ENCODE measurements around the gene HMG20B. TPM values are rescaled to one million over a fixed set of nuclear protein-coding genes. Genes with fewer than 3 reads are reported as not detected.
"Not testable (repeated sequence)": the region's sequence is repeated elsewhere in the genome, so short reads cannot be mapped to it uniquely, and the experiment has no call there.

HMG20B gene
- total RNA-seq: 10 to 100 TPM; 37.1 to 41.6 TPM

DNA sequence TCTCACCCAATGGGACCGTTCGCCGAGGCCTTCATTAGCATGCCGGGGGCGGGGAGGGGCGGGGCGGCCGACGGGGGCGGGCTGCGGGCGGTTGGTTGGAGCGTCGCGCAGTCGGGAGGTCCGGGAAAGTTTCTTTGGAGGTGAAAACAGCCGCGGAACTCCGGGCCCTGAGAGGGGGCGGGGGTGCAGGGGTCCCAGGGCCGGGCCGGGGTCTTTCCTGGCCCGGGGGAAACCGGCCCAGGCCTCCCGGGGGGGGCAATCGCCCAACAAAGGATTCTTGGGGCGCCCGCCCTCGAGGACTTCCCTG lies at the start of gene HMG20B:
Gene HMG20B (plus strand): TSS at position 90 of the 307 bp plus-strand sequence. CDS start 366 bp downstream, outside the sequence.
- Mint-ChIP-seq H3K27ac (peak within 1 kb of the TSS; percentile 54), H3K27me3 (no peaks in the 10 kb centered on the region), H3K9me3 (no peaks in the 10 kb centered on the region), H3K4me3 (peak within 1 kb of the TSS; percentile 78), H3K36me3 (peaks cover 11% of the 10 kb centered on the region), H3K4me1 (peaks cover 7% of the 10 kb centered on the region)
- peak; percentile 43 for DNase-seq

DNA sequence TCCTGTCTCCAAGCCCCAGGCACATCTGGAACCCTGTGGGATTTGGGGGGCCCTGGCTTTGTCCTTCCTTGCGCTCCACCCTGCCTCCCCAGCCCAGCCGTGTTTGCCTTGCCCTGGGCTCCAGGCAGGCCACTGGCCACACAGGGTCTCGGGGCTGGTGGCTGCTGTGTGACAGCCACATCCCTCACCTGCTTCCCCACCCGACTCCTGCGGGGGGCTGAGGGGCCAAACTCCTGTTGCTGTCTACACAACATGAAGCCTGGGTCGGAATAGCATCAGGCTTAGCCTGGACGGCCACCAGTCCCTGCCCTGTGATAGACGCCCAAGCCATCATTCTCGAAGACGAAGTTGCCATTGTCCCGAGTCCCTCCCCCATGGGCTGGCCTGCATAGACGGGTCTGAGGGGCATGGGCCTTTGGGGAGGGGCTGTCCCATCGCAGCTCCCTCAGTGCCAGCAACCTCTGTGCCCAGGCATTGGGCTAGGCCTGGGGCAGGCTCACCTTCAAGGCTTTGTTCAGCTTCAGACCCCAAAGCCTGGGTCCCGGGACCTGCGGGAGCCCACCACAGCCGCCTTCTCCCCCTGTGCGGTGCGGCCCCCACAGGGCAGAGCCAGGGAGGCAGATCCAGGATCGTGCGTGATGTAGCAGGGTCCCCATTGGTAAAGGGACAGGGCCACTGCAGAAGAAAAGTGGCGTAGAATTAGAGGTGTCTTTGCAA lies 49.2 kb upstream of the HMG20B start:
- Mint-ChIP-seq H3K4me3 (no peak overlapping the region), H3K9me3 (no peaks in the 10 kb centered on the region), H3K27ac (no peak overlapping the region), H3K4me1 (peaks cover 5% of the 10 kb centered on the region), H3K36me3 (peaks cover 9% of the 10 kb centered on the region), H3K27me3 (no peaks in the 10 kb centered on the region)
- DNase-seq: no peak

DNA sequence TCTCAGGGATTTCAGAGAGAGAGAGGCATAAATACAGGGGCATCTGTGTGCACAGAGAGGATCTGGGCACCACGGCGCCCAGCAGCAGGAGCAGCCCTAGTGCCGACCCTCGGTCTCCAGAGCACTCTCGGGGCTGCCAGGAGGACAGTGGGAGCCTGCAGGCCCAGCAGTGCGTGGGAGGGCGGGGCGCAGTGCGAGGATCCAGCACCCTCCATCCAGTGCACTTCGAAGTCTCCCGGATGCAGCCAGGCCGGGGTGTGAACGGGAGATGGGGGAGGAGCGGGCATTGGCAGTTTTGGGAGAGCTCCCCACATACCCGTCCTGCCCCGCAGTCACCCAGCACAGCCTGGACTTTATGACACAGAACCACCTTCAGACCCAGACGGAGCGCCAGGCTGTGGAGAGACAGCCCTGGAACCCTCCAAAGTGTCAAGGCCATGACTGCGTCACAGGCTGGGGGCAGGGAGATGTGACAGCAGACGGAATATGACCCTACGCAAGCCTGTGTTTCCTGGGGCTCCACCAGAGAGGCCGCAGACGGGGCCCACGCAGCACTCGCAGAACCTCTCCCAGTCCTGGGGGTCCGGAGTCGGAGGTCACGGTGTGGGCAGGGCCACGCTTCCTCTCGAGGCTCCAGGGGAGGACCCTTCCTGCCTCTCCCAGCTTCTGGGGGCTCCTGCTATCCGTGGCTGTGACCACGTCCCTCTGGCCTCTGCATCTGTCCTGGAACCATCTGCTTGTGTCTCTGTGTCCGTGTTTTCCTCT lies 48.5 kb upstream of the HMG20B start:
- peaks cover 3% of the 10 kb centered on the region for H3K4me1 Mint-ChIP-seq
- no peak for DNase-seq
- H3K9me3 Mint-ChIP-seq: no peaks in the 10 kb centered on the region
- no peak overlapping the region for H3K27ac Mint-ChIP-seq
- H3K27me3 Mint-ChIP-seq: no peaks in the 10 kb centered on the region
- H3K36me3 Mint-ChIP-seq: peaks cover 9% of the 10 kb centered on the region
- H3K4me3 Mint-ChIP-seq: no peak overlapping the region

DNA sequence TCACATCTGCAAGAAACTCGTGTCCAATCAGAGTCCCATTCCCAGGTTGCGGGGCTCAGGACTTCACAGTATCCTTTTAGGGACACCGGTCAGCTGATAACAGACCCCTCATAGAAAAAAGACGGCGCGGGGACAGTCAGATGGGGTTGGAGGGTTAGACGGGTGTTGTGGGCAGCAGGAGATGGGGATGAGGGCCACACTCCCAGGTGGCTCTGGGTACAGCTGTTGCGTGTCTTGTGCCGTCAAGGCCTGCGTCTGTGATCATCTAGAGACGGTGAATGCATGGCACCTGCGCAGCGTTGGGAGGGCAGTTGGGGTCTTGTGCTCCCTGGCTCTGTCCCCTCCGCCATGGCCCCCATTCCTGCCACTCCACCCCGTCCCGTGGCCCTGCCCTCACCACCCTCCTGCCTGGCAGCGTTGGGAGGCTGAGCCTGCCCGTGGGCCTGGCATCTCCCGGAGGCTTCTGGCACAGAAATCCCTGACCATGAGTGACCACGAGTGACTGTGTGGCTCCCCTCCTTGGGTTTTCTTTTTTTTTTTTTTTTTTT lies 47.8 kb upstream of the HMG20B start:
- no peaks in the 10 kb centered on the region for H3K9me3 Mint-ChIP-seq
- H3K36me3 Mint-ChIP-seq: peaks cover 9% of the 10 kb centered on the region
- DNase-seq: no peak
- peaks cover 3% of the 10 kb centered on the region for H3K4me1 Mint-ChIP-seq
- H3K27ac Mint-ChIP-seq: no peak overlapping the region
- H3K27me3 Mint-ChIP-seq: no peaks in the 10 kb centered on the region
- no peak overlapping the region for H3K4me3 Mint-ChIP-seq

DNA sequence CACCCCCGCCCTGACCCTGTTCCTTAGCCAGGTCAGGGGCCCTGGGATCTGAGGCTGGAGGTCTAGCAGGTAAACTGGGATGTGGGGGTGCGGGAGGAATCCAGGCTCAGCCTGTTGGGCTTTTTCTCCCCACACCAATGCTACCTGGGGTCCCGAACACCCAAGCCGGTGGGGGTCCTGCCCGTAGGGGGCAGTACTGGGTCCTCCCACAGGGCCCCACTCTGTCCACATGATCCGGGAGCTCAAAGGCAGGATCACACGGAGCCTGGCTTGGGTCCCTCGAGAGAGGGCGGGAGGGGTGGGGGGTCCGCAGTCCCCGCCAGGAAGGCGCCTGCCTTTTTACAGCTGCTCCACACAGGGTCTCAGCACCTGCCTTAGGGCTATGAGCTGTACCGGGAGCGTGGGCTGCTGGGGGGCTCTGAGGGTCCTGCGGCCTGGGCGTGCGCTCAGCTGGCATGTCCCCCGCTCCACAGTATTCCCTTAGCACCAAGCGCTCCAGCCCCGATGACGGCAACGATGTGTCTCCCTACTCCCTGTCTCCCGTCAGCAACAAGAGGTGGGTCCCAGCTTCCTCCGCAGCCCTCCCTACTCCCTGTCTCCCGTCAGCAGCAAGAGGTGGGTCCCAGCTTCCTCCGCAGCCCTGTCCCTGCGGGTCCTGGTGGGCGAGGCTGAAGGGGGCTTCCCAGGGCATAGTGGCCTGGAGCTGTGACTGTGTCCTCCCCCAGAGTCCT lies 46.1 kb upstream of the HMG20B start:
- DNase-seq: no peak
- no peak overlapping the region for H3K27ac Mint-ChIP-seq
- H3K9me3 Mint-ChIP-seq: no peaks in the 10 kb centered on the region

DNA sequence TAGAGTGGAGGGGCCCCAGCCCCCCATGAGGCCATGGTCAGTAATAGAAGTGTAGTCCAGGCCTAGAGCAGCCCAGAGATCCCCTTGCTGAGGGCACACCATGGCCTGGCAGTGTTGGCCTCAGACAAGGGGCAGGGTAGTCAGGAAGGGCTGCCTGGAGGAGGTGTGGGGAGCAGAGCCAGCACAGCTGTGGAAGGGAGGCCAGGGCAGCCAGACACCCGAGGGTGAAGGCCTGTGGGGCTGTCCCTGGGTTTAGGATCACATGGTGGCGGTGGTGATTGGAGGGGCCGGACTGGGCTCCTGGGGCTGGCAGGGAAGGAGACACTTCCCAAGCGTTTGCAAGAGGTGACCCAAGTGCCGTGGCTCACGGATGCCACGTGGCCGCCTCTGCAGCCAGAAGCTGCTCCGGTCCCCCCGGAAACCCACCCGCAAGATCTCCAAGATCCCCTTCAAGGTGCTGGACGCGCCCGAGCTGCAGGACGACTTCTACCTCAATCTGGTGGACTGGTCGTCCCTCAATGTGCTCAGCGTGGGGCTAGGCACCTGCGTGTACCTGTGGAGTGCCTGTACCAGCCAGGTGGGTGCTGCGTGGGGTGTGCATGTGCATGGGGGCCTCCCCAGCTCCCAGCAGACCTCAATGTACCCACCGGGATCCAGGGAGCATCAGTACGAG lies 45.4 kb upstream of the HMG20B start:
- Mint-ChIP-seq H3K27me3 (no peaks in the 10 kb centered on the region), H3K36me3 (peaks cover 6% of the 10 kb centered on the region), H3K4me1 (no peaks in the 10 kb centered on the region), H3K27ac (no peak overlapping the region), H3K4me3 (no peak overlapping the region), H3K9me3 (no peaks in the 10 kb centered on the region)
- no peak for DNase-seq

More for the DNA sequence above, 46.1 kb upstream of the HMG20B start:
- Mint-ChIP-seq H3K4me3 (no peak overlapping the region), H3K27me3 (no peaks in the 10 kb centered on the region), H3K36me3 (peaks cover 9% of the 10 kb centered on the region), H3K4me1 (no peaks in the 10 kb centered on the region)

DNA sequence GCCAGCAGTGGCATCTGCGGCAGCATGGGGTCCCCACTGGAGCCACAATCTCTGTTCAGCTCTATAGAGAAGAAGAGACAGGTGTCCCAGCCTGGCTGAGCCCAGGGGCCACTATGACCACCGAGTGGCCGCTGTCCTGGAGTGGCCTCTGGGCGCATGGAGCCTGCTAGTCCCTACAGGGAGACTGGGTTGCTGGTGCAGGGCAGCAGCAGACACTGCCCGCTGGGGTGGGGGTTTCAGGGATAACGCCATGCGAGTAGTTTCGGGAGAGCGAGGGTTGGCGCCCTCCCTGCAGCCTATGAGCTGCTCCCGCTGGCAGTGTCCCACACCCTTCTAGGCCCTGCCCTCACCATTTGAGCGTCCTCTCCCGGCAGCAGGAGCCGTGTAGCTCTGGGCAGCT lies 44.7 kb upstream of the HMG20B start:
- Mint-ChIP-seq H3K4me1 (no peaks in the 10 kb centered on the region), H3K36me3 (peaks cover 8% of the 10 kb centered on the region), H3K4me3 (no peak overlapping the region), H3K27ac (no peak overlapping the region), H3K27me3 (no peaks in the 10 kb centered on the region), H3K9me3 (no peaks in the 10 kb centered on the region)
- DNase-seq: no peak

DNA sequence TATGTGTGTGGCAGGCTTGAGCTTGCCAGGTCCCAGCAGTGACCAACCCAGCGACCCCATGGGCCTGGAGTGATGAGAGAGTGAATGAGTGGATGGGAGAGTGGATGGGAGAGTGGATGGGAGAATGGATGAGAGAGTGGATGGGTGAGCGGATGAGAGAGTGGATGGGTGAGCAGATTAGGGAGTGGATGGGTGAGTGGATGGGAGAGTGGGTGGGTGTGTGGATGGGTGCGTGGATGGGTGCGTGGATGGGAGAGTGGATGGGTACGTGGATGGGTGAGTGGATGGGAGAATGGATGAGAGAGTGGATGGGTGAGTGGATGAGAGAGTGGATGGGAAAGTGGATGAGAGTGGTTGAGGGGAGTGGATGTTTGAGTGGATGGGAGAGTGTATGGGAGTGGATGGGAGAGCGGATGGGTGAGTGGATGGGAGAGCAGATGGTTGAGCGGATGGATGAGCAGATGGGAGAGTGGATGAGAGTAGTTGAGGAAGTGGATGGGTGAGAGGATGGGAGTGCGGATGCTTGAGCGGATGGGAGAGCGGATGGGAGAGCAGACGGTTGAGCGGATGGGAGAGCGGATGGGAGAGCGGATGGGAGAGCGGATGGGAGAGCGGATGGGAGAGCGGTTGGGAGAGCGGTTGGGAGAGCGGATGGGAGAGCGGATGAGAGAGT lies 44.1 kb upstream of the HMG20B start:
- Mint-ChIP-seq H3K27me3 (no peaks in the 10 kb centered on the region), H3K36me3 (peaks cover 8% of the 10 kb centered on the region), H3K4me3 (no peak overlapping the region), H3K27ac (no peak overlapping the region), H3K4me1 (no peaks in the 10 kb centered on the region), H3K9me3 (no peaks in the 10 kb centered on the region)
- no peak for DNase-seq

DNA sequence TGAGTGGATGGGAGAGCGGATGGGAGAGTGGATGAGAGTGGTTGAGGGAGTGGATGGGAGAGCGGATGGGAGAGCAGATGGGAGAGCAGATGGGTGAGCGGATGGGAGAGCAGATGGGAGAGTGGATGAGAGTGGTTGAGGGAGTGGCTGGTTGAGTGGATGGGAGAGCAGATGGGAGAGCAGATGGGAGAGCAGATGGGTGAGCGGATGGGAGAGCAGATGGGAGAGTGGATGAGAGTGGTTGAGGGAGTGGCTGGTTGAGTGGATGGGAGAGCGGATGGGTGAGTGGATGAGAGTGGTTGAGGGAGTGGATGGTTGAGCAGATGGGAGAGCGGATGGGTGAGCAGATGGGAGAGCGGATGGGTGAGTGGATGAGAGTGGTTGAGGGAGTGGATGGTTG lies 43.4 kb upstream of the HMG20B start:
- not testable (repeated sequence) for H3K27ac Mint-ChIP-seq, H3K9me3 Mint-ChIP-seq, H3K4me3 Mint-ChIP-seq, H3K4me1 Mint-ChIP-seq, DNase-seq, H3K27me3 Mint-ChIP-seq, H3K36me3 Mint-ChIP-seq

DNA sequence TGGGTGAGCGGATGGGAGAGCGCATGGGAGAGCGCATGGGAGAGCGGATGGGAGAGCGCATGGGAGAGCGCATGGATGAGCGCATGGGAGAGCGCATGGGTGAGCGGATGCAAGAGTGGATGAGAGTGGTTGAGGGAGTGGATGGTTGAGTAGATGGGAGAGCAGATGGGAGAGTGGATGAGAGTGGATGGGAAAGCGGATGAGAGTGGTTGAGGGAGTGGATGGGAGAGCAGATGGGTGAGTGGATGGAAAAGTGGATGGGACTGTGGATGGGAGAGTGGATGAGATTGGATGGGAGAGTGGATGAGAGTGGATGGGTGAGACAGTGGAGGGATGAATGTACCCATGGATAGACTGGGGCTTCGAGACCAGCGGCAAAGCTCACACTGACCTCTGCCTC lies 42.4 kb upstream of the HMG20B start:
- H3K36me3 Mint-ChIP-seq: peaks cover 8% of the 10 kb centered on the region

DNA sequence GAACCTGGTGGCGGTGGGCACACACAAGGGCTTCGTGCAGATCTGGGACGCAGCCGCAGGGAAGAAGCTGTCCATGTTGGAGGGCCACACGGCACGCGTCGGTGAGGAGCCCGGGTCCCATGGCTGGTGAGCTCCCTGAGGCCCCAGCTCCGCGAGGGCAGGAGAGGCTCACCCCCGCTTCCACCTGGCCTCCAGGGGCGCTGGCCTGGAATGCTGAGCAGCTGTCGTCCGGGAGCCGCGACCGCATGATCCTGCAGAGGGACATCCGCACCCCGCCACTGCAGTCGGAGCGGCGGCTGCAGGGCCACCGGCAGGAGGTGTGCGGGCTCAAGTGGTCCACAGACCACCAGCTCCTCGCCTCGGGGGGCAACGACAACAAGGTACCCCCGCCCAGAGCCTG lies 41.0 kb upstream of the HMG20B start:
- H3K36me3 Mint-ChIP-seq: peaks cover 8% of the 10 kb centered on the region
- no peaks in the 10 kb centered on the region for H3K9me3 Mint-ChIP-seq
- H3K27me3 Mint-ChIP-seq: no peaks in the 10 kb centered on the region
- no peak overlapping the region for H3K4me3 Mint-ChIP-seq
- H3K27ac Mint-ChIP-seq: no peak overlapping the region
- DNase-seq: no peak
- no peaks in the 10 kb centered on the region for H3K4me1 Mint-ChIP-seq

More for the DNA sequence above, 42.4 kb upstream of the HMG20B start:
- Mint-ChIP-seq H3K4me3 (no peak overlapping the region), H3K9me3 (no peaks in the 10 kb centered on the region), H3K27me3 (no peaks in the 10 kb centered on the region), H3K27ac (no peak overlapping the region), H3K4me1 (no peaks in the 10 kb centered on the region)
- no peak for DNase-seq

DNA sequence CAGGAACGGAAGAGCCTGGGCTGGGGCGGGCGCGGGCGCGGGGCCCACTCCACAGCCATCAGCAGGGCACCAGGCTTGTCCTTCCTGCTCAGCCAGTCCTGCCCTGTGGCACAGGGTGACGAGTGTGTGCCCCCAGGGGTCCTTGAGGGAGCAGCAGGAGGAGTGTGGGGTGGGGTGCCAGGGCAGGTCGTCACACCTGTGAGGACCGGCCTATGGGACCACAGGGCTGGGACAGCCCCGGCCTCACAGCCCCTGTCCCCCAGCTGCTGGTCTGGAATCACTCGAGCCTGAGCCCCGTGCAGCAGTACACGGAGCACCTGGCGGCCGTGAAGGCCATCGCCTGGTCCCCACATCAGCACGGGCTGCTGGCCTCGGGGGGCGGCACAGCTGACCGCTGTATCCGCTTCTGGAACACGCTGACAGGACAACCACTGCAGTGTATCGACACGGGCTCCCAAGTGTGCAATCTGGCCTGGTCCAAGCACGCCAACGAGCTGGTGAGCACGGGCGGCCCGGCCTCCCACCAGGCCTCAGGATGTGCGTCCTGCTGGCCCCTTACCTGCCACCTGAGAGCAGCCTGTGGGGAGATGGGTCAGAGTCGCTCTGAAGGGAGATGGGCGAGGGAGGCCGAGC lies 40.5 kb upstream of the HMG20B start:
- Mint-ChIP-seq H3K4me1 (no peaks in the 10 kb centered on the region), H3K9me3 (no peaks in the 10 kb centered on the region), H3K36me3 (peaks cover 6% of the 10 kb centered on the region), H3K27ac (no peak overlapping the region), H3K4me3 (no peak overlapping the region), H3K27me3 (no peaks in the 10 kb centered on the region)
- no peak for DNase-seq

DNA sequence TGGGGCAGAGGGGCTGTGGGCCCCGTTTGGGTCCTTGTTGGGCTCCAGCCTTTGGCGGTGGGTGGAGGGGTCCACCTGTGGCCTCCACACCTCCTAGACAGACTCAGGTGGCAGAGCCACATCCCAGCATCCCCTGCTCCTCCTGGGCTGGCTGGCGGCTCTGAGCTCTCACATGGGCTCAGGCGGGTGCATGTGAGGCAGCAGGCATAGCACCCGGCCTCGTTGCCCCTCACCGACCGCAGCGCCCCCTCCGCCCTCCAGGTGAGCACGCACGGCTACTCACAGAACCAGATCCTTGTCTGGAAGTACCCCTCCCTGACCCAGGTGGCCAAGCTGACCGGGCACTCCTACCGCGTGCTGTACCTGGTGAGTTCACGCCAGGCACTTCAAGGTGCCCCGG lies 39.7 kb upstream of the HMG20B start:
- Mint-ChIP-seq H3K27ac (no peak overlapping the region), H3K4me3 (no peak overlapping the region), H3K36me3 (peaks cover 8% of the 10 kb centered on the region), H3K27me3 (no peaks in the 10 kb centered on the region), H3K9me3 (no peaks in the 10 kb centered on the region), H3K4me1 (no peaks in the 10 kb centered on the region)
- DNase-seq: no peak

DNA sequence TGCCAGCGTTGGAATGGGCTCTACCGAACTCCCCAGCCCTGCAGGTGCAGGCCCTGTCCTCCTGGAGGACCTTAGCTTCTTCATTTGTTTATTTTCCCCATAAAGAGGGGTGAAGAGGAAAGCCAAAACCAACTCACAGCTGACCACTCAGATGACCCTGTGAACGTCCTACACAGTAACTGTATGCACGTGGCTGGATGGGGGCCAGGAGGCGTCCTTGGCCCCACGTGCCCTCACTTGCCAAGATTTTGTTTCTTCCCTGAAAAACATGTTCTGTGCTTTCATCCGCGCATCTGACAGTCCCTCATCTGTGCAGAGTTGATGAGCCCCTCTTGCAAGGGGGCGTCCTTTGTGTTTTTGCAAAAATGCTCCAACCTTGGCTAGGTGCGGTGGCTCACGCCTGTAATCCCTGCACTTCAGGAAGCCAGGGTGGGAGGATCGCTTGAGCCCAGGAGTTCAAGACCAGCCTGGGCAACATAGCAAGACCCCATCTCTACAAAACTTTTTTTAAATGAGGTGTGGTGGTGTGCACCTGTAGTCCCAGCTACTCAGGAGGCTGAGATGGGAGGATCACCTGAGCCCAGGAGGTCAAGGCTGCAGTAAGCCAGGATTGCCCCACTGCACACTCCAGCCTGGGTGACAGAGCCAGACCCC lies 39.1 kb upstream of the HMG20B start:
- Mint-ChIP-seq H3K4me1 (no peaks in the 10 kb centered on the region), H3K4me3 (no peak overlapping the region), H3K27me3 (no peaks in the 10 kb centered on the region), H3K27ac (no peak overlapping the region), H3K9me3 (no peaks in the 10 kb centered on the region), H3K36me3 (peaks cover 8% of the 10 kb centered on the region)
- DNase-seq: no peak
